Neural progenitor cell (in vitro differentiated cells): ENCODE results near the gene SIN3B. TPM values are rescaled to one million over a fixed set of nuclear protein-coding genes. Genes with fewer than 3 reads are reported as not detected.

Experiments used
- DNase-seq: peaks from one replicate; pipeline ENCODE4 v3.0.0-alpha.2; 2016; ENCODE audit warnings: low spot score
- H2AFZ ChIP-seq: fragments of 200-600 bp; sonication (generic); replicated peaks from 2 replicates; pipeline ENCODE4 v1.6.1; 2016; ENCODE audit warnings: antibody characterized with exemption
- H3F3A ChIP-seq: fragments of 200-600 bp; sonication (generic); 2 replicates; pipeline ENCODE4 v1.6.1; 2016; ENCODE audit warnings: antibody characterized with exemption, low read depth
- H3K27ac ChIP-seq: fragments of 200-600 bp; sonication (generic); 2 replicates; pipeline ENCODE4 v1.5.1; 2016; ENCODE audit warnings: mild to moderate bottlenecking
- H3K27me3 ChIP-seq: fragments of 200-600 bp; sonication (generic); 2 replicates; pipeline ENCODE4 v1.6.1; 2016; ENCODE audit warnings: mild to moderate bottlenecking, moderate library complexity
- H3K36me3 ChIP-seq: fragments of 200-600 bp; sonication (generic); 2 replicates; pipeline ENCODE4 v1.5.1; 2016
- H3K4me1 ChIP-seq: fragments of 200-600 bp; sonication (generic); 2 replicates; pipeline ENCODE4 v1.6.1; 2016; ENCODE audit warnings: mixed run types
- H3K4me2 ChIP-seq: fragments of 200-600 bp; sonication (generic); 2 replicates; pipeline ENCODE4 v1.6.1; 2016
- H3K4me3 ChIP-seq: fragments of 200-600 bp; sonication (generic); 2 replicates; pipeline ENCODE4 v1.5.1; 2016
- H3K79me2 ChIP-seq: fragments of 200-600 bp; sonication (generic); 2 replicates; pipeline ENCODE4 v1.6.1; 2016; ENCODE audit warnings: low read depth
- H3K9ac ChIP-seq: fragments of 200-600 bp; sonication (generic); 2 replicates; pipeline ENCODE4 v1.6.1; 2016
- H3K9me3 ChIP-seq: fragments of 200-600 bp; sonication (generic); 2 replicates; pipeline ENCODE4 v1.5.1; 2016; ENCODE audit warnings: low read depth
- H4K20me1 ChIP-seq: fragments of 200-600 bp; sonication (generic); 2 replicates; pipeline ENCODE4 v1.6.1; 2016; ENCODE audit warnings: low read depth
- H3K27ac Mint-ChIP-seq: 3 replicates; pipeline ENCODE4 v1.8.0; 2021; ENCODE audit warnings: mixed read lengths
- H3K27me3 Mint-ChIP-seq: 2 replicates; pipeline ENCODE4 v1.8.0; 2022; ENCODE audit warnings: low read depth, mild to moderate bottlenecking, inconsistent platforms, moderate library complexity, mixed read lengths; ENCODE audit not compliant: insufficient read depth
- H3K36me3 Mint-ChIP-seq: 3 replicates; pipeline ENCODE4 v1.8.0; 2021; ENCODE audit warnings: mixed read lengths
- H3K4me1 Mint-ChIP-seq: 3 replicates; pipeline ENCODE4 v1.8.0; 2021; ENCODE audit warnings: mixed read lengths
- H3K4me3 Mint-ChIP-seq: 3 replicates; pipeline ENCODE4 v1.8.0; 2021; ENCODE audit warnings: mild to moderate bottlenecking, moderate library complexity, mixed read lengths
- H3K9me3 Mint-ChIP-seq: 3 replicates; pipeline ENCODE4 v1.8.0; 2020; ENCODE audit warnings: mixed read lengths
- EZH2 ChIP-seq: fragments of 200-600 bp; sonication (generic); IDR thresholded peaks from 2 replicates; pipeline ENCODE4 v1.6.1; 2017; ENCODE audit warnings: antibody characterized with exemption, mild to moderate bottlenecking, moderate library complexity
- EZH2phosphoT487 ChIP-seq: fragments of 200-600 bp; sonication (generic); IDR thresholded peaks from 2 replicates; pipeline ENCODE4 v1.6.1; 2017; ENCODE audit warnings: antibody characterized with exemption
- total RNA-seq: library from RNA; depleted of rRNA; stranded (reverse); fragments of >200 nt; gene quantifications from 2 replicates; pipeline ENCODE4 v1.2.3, GENCODE V29; 2015; ENCODE audit warnings: low replicate concordance
- TF ChIP-seq, protein P1 (sequence below): fragments of 200-600 bp; sonication (generic); IDR thresholded peaks from 2 replicates; pipeline ENCODE4 v1.5.1; 2017; ENCODE audit warnings: antibody characterized with exemption, mild to moderate bottlenecking

SIN3B gene
- total RNA-seq, 1 donor from 2014 or later, result 21.2 TPM

DNA sequence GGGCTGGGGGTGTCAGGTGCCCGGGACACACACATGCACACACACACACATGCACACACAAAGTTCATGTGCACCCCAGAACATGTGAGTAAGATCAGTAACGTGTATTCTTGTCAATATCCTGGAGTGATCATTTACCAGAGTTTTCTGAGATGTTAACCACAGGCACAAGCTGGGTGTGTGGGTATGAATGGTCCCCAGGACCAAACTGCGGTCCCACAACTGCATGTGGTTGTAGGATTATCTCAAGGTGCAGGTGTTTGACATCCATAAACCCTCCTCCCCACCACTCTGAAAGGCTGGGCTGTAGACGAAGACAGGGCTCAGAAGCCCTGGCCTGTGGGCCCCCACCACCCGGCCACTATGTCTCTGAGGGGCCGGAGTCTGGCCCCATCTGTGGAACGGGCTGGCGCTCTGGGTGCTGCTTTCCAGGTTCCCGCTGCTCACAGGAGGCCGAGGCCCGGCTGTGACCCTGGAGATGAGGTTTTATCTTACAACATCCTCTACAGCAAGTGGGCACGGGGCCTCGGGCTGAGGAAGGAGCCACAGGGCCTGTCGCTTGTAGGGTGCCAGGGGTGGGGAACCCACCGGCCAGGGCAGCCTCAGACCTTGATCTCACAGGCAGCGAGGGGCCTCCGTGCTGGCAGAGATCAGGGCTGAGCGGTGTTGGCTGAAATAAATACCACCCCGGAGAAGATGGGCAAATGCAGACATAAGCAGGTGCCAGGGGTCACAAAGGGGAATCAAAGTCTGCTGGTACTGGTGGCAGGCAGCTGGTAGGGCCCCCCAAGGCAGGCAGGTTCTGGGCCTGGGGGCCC lies 63.9 kb downstream of the SIN3B start:
- TF ChIP-seq, protein P1, sequence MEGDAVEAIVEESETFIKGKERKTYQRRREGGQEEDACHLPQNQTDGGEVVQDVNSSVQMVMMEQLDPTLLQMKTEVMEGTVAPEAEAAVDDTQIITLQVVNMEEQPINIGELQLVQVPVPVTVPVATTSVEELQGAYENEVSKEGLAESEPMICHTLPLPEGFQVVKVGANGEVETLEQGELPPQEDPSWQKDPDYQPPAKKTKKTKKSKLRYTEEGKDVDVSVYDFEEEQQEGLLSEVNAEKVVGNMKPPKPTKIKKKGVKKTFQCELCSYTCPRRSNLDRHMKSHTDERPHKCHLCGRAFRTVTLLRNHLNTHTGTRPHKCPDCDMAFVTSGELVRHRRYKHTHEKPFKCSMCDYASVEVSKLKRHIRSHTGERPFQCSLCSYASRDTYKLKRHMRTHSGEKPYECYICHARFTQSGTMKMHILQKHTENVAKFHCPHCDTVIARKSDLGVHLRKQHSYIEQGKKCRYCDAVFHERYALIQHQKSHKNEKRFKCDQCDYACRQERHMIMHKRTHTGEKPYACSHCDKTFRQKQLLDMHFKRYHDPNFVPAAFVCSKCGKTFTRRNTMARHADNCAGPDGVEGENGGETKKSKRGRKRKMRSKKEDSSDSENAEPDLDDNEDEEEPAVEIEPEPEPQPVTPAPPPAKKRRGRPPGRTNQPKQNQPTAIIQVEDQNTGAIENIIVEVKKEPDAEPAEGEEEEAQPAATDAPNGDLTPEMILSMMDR, result no peak
- TF ChIP-seq EZH2phosphoT487, result no peak
- TF ChIP-seq EZH2, result no peak
- Histone ChIP-seq H3K4me2 (no peak overlapping the region), H2AFZ (no peak overlapping the region), H4K20me1 (no peaks in the 10 kb centered on the region), H3K9me3 (no peaks in the 10 kb centered on the region), H3K4me1 (no peaks in the 10 kb centered on the region), H3K36me3 (no peaks in the 10 kb centered on the region), H3F3A (peaks cover 5% of the 10 kb centered on the region), H3K9ac (no peak overlapping the region), H3K27me3 (peaks cover 23% of the 10 kb centered on the region), H3K4me3 (no peak overlapping the region), H3K27ac (no peak overlapping the region), H3K79me2 (no peaks in the 10 kb centered on the region)
- Mint-ChIP-seq H3K9me3 (no peaks in the 10 kb centered on the region), H3K36me3 (no peaks in the 10 kb centered on the region), H3K4me1 (peaks cover 6% of the 10 kb centered on the region), H3K4me3 (no peak overlapping the region), H3K27ac (no peak overlapping the region), H3K27me3 (peaks cover 11% of the 10 kb centered on the region)
- DNase-seq, result no peak

DNA sequence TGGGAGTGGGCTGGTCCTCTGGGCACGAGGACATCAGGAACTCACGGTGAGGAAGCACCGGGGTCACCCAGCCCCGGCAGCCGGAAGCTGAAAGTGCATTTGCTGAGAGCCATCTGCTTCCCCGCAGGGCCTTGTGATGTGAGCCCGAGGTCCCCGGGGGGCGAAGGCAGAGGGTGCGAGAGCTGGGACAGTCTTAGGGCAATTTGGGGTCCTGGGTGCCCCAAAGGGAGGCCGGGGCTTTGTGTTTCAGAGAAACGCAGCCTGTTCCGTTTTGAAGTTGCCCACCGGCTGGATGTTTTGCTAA lies 64.4 kb downstream of the SIN3B start:
- Histone ChIP-seq H3K4me3 (no peak overlapping the region), H3K9me3 (no peaks in the 10 kb centered on the region), H3K4me1 (no peaks in the 10 kb centered on the region), H4K20me1 (no peaks in the 10 kb centered on the region), H3K36me3 (no peaks in the 10 kb centered on the region), H2AFZ (no peak overlapping the region), H3K27ac (no peak overlapping the region), H3K79me2 (no peaks in the 10 kb centered on the region), H3K9ac (no peak overlapping the region), H3F3A (peaks cover 5% of the 10 kb centered on the region), H3K4me2 (no peak overlapping the region), H3K27me3 (peaks cover 28% of the 10 kb centered on the region)
- no peak for TF ChIP-seq EZH2phosphoT487
- TF ChIP-seq, protein P1, result no peak
- no peak for TF ChIP-seq EZH2
- Mint-ChIP-seq H3K9me3 (no peaks in the 10 kb centered on the region), H3K27me3 (peaks cover 9% of the 10 kb centered on the region), H3K36me3 (no peaks in the 10 kb centered on the region), H3K4me3 (no peak overlapping the region), H3K27ac (no peak overlapping the region), H3K4me1 (peaks cover 8% of the 10 kb centered on the region)
- no peak for DNase-seq

DNA sequence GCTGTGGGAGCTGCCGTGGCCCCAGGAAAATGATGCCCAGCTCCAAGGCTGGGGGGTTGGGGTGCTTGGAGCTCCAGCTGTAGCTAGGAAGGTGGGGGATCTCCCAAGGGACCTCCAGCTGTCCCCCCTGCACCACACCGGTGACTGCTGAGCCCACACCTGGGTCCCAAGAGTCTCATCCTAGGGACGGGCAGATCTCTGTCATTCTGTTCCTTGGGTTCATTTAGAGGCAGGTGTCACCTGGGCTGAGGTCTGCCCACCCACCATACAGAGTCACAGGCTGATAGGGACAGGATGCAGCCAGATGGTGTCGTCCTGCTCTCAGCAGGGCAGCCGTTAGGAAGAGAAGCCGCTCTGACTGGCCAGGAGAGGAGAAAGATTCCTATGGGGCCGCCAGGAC lies 64.9 kb downstream of the SIN3B start:
- Histone ChIP-seq H3K36me3 (no peaks in the 10 kb centered on the region), H3K27ac (no peak overlapping the region), H4K20me1 (no peaks in the 10 kb centered on the region), H3K9ac (no peak overlapping the region), H3F3A (peaks cover 5% of the 10 kb centered on the region), H3K9me3 (no peaks in the 10 kb centered on the region), H3K4me1 (no peaks in the 10 kb centered on the region), H3K4me2 (no peak overlapping the region), H3K79me2 (no peaks in the 10 kb centered on the region), H3K4me3 (no peak overlapping the region), H2AFZ (no peak overlapping the region), H3K27me3 (peaks cover 33% of the 10 kb centered on the region)
- H3K27me3 Mint-ChIP-seq, result peaks cover 9% of the 10 kb centered on the region
- DNase-seq, result no peak
- TF ChIP-seq EZH2phosphoT487, result no peak
- no peak for TF ChIP-seq EZH2
- TF ChIP-seq, protein P1, result no peak
- H3K9me3 Mint-ChIP-seq, result no peaks in the 10 kb centered on the region
- H3K4me3 Mint-ChIP-seq, result no peak overlapping the region
- no peak overlapping the region for H3K27ac Mint-ChIP-seq
- no peaks in the 10 kb centered on the region for H3K36me3 Mint-ChIP-seq
- H3K4me1 Mint-ChIP-seq, result peaks cover 10% of the 10 kb centered on the region
